RKO (cell line): Measurements from ENCODE around the gene TEX30.

Source experiments
- DNase-seq: peaks from one replicate; pipeline ENCODE4 v3.0.0-alpha.2; 2016; ENCODE audit warnings: low spot score

Gene TEX30

DNA sequence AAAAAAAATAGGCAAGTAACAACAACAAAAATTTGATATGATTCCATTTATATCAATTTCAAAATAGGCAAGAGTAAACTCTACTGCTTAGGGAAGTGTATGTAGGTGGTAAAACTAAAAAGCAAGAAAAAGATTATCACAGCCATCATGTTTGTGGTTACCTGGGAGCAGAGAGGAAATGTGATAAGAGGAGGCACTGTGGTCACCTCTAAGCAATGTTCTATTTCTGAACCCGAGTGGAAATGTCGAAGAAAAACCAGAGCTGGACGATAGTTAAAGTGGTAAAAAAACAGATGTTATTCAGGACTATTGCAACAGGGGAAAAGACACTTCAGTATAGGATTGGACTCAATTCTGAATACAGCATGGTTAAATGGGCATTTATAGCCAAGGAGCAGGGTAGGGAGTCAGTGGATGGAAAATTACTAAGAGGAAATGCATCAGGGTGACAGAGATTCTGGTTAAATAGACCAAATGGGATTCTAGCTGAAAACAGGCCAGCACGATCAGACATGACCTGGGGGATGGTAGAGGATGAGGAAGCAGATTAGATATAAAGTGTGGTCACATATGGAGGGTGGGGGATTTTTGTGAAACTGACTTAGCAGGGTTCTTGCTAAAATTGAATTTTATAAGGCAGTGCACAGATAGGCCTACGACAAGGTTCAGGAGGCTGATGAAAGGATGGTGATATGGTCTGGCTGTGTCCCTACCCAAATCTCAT is 6.0 kb upstream of the TEX30 start:
- DNase-seq, result no peak

DNA sequence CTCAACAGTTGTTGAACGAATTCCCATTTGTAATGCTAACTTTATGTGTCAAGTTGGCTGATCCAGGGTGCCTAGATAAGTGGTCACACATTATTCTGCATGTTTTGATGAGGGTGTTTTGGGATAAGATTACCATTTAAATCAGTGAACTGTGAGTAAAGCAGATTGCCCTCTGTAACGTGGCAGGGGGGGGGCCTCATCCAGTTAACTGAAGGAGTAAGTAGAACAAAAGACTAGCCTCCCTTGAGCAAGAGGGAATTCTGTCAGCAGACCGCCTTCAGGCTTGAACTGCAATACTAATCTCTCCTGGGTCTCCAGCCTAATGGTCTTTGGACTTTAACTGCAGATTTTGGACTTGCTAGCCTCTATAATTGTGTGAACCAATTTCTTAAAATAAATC is 4.2 kb upstream of the TEX30 start:
- no peak for DNase-seq

DNA sequence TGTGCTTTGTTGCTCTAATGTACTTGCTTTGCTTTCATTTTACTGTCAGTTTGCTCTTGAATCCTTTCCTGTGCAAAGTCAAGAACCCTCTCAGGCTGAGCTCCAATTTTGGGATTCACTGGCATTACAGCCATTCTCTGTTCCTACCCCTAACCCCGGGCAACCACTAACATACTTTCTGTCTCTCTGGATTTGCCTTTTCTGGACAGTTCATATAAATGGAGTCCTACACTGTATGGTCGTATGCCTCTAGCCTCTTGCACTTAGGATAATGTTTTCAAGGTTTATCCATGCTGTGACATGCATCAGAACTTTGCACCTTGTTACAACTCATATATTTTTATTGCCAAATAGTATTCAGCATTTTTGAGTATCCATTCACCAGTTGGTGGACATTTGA is 2.7 kb upstream of the TEX30 start:
- no peak for DNase-seq

DNA sequence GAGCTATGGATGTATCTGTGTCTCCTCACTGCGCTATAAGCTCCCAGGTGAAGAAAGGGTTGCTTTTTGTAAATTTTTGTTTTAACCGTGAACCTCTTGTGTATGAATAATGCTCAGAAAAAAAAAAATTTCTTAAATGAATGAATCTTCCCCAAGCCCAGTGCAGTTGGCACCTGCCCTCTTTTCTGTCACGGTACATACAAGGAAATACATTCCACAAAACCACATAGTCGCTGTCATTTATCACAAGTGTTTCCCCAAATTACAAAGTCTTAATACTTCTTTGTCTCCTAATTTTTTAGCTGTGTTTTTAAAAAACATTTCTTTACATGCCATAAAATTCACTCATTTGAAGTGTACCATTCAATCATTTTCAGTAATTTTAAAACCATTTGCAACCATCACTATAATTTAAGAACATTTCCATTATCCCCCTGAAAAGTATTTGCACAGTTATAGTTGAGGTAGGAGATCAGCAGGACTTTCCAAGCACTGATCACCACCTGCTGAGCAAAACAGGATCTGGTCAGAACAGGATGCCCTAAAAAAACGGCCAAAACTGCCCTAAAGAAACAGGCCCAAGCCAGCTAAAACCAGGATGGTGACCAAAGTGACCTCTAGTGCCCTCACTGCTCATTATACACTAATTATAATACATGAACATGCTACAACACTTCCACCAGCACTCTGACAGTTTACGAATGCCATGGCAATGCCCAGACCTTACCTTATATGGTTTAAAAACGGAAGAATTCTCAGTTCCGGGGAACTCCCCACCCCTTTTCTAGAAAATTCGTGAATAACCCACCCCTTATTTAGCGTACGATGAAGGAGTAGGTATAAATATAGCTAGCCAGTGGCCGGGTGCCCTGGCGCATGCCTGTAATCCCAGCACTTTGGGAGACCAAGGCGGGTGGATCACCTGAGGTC is 1.3 kb upstream of the TEX30 start:
- DNase-seq, result no peak

DNA sequence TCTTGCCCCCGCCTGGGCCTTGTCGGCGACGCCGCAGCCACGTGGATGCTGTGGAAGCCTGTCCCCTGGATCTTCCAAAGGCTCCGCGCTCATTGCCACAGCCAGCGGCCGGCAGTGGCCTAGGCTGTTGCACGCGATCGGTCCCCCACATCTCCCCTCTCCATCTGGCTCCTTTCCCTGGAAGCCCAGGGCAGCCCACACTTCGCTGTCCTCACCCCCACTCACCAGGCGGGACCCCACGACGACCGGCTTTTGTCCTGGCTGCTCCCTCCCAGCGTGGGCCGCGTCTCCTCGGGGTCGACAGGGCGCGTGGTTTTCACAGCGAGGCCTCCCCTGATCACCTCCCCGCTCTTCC is 605 bp upstream of the TEX30 start:
- DNase-seq, result no peak

DNA sequence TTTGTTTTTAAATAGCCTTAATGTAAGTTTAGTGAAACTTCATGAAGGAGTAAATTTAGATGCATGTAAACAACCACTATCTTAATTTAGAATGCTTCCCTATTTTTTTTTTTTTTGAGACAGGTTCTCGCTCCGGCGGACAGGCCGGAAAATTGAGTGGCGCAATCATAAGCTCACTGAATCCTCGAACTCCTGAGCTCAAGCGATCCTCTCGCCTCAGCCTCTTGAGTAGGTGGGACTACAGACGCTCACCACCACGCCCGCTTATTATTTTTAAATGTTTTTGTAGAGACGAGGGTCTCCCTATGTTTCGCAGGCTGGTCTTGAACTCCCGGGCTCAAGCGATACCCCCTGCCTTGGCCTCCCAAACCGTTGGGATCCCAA is 1.6 kb downstream of the TEX30 start:
- no peak for DNase-seq

DNA sequence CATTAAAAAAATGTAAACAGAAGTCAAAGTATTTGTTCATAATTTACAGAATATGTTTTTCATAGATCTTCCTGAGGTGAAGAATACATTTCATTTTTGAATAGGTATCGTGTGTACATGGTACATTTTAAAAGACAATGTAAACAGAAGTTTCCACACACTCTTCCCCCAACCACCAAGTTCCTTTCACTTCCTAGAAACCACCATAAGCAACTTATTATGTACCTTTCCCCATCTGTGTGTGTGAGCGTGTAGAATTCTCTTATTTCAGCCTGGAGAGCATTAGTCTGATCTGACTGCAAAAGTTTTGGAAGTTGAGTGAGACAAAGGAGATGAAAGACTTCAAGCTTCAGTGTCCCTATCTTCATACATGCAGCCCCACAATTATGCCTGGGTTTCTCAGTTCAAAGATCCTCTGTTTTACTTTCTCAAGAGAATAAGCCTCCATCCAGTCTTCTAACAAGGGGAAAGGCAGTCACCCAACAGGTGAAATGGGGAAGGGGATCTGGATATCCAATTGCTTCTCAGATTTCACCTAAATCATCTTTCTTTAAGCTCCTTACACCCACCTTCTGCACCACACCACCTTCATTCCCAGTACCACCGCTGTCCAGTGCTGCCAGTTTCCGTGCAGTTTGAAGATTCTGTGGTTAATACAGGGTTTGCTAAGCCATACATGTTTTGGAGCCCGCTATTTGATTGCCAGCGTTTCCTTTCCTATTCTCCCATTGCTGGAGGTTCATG is 2.1 kb downstream of the TEX30 start:
- no peak for DNase-seq

DNA sequence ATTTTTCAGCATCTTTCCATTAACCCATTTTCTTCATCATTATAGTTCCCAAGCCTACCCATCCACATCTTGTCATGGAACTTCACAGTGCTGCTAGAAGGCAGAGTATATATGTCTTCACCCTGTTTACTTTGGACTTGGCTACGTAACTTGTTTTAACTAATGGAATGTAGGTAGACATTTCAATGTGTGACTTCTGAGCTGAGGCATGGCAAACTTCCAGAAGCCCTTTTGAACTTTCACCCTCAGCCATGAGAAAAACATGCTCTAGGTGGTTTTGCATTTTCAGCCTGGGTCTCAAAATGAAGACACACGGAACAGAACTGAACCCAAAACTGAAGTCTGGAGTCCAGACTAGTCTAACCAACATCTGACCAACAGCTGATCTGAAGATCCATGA is 3.2 kb downstream of the TEX30 start:
- DNase-seq, result no peak

DNA sequence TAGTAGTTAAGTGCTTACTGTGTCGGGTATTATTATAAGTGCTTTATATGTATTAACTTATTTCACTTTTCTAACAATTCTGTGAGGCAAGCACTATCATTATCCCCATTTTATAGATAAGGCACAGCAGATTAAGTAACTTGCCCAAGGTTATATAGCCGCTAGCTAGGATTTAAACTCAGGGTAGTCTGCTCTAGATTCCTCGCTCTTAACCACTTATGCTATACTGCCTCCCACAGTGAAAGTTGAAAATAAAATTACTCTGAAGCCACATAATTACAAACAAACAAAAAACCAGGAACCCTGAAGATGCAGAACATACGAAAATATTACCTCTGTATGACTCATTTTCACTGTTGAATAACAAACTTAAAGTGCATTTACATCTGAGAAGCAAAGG is 3.9 kb downstream of the TEX30 start:
- DNase-seq, result no peak

DNA sequence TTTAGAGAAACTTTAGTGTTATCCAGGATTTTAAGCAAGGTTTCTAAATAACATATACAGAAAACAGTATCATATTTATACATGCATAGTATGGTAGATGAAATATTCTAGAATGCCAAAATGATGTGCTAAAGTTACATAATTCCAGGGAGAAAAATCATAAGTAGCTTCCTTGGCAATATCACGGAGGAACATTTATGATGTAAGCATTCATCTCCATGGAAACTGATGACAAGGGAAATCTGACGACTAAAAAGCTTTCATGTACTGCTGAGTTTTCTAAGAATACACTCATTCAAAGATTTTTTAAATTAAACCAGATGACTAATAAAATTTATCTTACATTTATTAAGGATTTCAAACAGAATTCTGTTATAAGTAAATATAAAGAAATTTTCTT is 4.7 kb downstream of the TEX30 start:
- DNase-seq, result no peak

DNA sequence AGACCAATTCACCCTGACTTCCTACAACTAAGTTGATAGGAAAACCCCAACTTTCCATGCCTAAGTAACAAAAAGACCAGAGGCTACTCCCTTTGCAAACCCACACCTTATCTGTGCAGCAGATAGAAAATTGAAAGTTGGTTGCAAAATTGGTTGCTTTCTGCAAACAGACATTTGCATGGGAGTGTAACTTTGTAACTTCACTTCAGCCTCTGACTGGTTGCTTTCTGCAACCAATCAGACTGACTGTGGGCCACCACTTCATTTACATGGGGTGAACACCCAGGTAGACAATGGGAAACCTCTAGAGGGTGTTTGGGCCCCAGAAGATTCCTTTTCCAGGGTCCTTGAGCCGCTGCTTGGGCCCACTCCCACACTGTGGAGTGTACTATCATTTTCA is 9.8 kb downstream of the TEX30 start:
- no peak for DNase-seq

DNA sequence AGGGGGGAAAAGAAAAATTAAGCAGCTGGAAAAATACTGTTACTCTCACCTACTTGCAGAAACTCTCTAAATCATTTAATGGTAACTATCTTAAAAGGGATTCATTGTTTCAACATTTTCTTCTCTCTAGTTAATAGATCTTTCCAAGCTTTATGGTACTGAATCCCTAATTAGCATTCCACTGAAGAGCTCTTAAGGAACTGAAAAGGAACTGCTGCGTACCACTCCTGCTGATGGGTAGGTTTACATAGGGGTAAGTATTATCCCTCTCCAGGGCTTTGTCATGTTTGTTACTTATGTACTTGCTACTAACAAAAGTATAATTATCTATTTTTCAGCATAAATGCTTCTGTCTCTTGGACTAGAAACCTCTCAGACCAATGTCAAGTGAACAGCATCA is 12.5 kb downstream of the TEX30 start:
- DNase-seq, result no peak

DNA sequence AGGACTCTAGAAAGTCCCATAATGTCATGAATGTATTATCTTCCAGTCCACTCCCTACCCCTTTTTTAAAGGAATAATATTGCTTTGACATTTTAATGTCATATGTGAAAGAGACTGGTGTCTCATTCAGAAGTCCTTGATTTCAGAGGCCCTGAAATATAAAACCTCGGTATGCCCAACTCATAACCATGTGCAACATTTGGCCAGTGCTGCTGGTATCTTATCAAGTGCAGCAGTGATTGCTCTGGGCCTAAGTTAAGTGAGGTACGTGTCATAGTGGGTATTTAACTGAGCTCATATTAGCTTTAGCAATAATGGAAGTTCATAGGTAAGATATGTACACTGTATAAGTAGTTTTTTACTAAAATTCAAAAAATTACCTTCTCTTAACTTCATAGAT is 14.7 kb downstream of the TEX30 start:
- DNase-seq, result no peak

DNA sequence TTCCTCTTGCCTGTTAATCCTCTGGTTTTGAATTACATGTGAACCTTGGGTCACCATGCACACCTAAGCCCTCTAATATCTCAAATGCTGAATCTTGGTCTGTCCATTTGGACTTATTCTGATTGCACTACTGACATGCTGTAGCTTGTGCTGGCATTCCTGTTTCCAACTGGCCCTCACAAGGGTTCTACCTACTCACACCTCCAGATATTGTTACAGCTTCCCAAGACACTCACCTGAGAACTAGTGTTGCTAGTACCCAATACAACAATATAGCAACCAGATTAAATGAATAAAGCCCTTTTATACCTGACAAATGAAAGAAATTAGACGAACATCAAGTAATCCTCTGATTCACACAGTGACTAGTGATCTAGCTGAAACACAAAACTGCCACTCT is 16.6 kb downstream of the TEX30 start:
- DNase-seq, result no peak

DNA sequence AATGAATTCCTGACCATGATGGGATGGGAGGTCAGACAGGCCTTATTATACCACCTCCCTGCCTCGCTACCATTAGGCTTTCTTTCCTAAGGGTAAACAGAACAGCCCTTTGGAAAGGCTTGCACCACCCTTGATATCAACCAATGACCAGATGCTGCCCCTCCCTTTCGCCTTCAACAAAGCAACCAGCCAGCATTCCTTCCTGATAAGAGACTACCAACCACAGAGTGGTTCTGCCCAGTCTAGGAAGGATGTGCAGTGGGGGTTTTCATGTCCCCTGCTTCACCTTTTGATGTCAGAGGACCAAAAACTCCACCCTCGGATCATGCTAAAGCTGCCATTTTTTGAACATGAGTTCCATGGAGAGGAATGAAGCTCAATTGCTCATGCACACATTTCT is 21.7 kb downstream of the TEX30 start:
- DNase-seq, result no peak

DNA sequence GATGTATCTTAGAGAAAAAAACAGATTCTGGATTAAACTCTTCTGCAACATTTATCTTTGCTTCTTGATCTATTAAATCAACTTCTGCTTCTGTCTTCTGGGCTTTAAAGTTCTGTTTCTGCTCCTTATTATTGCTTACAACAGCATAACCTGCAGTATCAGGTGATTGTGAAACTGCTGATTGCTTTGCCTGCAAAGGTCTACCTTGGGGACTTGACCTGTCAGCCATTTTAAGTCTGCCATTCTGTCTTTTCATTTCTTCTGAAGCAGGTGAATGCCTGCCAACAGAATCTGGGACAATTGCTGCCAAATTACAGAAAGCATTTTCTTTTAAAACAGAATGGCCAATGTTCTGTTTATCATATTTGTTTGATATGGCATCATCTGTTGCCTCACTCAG is 31.1 kb downstream of the TEX30 start:
- DNase-seq, result no peak

DNA sequence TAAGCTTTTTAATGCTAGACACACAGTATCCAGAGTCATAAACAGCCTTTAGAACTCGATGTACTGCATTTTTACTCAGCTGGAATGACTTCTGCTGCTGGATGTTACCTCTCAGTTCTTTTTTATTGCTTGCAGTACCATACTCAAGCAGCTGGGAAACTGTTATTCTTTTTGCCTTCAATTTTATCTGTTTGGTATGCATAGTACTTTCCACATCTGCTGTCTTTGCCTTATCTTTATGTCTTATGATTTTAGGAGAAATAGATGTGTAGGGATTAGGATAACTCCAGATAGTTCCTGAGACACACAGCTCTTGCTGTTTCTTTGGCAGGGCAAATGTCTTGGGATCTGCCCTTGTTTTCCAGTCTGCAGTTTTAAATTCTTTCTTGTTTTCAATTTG is 31.5 kb downstream of the TEX30 start:
- DNase-seq, result no peak

DNA sequence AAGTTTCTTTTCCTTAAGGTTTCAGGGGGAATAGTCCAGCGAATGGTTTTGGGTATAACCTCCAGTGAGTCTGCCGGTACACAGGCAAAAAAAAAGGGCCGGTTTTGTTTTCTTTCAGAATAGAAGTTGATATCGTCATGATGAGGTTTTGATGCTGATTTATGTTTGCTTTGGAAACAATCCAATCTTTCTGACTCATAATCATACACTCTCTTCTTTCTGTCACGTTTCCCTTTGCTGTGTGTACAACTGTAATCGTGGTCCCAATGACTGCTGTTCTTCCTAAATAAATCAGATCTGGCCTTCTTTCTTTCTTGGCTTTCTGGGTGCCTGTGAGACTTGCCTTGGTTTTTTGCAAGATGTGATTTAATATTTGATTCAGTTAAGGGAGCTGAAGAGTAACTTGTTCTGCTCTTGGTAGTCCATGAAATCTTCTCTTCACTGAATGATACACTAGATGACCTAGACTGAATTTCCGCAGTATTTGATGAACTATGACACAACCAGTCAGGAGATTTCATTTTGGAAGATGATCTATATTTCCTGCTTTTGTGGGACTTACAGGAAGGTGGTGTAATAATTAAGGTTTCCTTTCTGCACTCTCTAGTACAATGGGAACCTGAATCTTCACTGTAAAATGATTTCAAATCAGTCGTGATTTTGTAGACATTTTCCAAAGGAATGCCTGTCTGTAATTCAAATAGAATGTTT is 43.9 kb downstream of the TEX30 start:
- peak; percentile 86 for DNase-seq

DNA sequence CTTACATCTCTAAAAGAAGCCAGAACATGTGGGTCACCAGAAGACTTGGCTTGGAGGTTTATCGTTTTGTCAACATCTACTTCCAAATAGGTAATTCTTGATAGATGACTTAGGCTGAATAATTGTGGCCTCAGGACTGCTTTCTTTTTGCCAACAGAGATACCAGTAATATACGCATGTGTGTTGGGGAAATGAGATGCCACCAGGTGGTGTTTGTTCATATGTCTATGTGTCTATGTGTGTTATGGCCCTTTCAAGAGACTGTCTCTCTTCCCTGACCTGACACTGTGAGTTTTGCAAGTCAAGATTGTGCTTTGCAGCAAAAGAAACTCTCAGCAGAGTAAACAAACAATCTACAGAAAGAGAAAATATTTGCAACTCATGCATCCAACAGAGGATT is 47.2 kb downstream of the TEX30 start:
- DNase-seq, result peak; percentile 25

DNA sequence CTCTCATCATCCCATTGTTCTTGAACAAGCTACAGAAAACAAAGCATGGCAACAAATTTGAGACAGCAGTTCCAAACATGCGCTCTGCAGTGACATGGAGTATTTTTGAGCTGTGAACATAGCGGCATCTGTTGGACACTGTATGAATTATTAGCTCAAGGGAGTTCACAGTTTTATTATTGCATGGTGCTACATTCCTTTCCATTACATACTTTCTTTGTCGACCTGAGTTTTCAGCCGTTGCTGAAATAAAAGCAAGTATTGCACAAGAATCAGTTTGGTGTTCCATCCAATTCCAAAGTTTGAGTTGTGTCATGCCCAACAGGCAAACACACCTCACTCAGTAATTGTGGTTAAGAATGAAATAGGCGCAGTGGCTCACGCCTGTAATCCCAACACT is 48.7 kb downstream of the TEX30 start:
- peak; percentile 69 for DNase-seq

DNA sequence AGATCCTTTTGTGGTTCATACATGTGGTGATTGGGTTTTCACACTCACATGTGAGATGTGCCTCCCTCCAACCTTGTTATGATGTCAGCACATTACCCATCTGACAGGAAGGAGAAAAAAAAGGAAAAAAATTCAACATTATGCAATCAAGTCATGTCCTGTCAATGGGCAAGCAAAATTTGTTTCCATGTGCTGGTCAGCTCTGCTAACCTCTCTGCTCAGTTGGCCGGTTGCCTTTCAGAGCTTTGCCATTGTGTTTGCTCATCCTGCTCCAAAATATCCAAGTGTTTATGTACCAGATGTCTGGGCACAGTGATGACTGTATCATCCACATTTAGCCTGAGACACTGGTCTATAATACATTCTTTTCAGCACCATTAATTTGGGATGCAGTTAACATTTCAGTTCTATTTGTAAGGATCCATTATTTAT is 51.8 kb downstream of the TEX30 start:
- DNase-seq, result peak; percentile 12

DNA sequence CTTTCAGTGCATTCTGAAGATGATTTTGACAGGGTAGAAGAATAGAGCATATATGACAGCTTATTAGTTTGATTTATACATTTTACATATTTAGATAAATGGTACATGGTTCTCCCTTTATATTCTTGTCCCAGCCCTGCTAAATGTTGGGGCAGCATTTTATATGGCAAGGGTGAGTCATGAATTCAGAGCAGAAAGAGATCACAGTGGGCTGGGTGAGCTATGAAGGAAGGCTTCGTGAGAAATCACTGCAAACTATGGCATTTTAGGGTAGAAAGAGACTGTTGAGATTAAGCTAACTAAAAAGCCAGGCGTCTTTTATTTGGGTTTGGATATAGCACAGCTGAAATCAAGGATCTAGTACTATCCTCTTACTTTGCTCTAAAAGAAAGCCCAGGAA is 54.8 kb downstream of the TEX30 start:
- no peak for DNase-seq
